Measurements from ENCODE around the gene SLC25A19. TPM values are rescaled to one million over a fixed set of nuclear protein-coding genes. Genes with fewer than 3 reads are reported as not detected.

SLC25A19 gene
- total and polyA plus RNA-seq, 2 of the 8 experiments (the other 6 are each of a cell fraction or from before 2014, with no cell fraction given), result 28.6 to 32.6 TPM

DNA sequence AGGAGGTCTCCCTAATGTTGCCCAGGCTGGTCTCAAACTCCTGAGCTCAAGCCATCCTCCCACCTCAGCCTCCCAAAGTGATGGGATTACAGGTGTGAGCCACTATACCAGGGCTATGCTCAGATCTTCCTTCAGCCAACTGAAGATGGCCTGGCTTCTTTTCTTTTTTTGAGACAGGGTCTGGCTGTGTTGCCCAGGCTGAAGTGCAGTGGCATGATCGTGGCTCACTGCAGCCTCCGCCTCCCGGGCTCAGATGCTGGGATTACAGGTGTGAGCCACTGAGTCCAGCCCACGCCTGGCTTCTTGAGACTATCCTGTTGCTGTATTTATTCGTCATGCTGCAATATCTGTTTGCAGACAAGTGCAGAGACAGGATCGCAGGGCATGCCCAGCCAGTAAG, 4.1 kb downstream of the SLC25A19 start:
- Histone ChIP-seq H3K79me1 (ENCODE audit: low read depth, low read length) (no peaks in the 10 kb centered on the region; the same call in none of the 2 replicates), H2BK120ac (replicated peaks; ENCODE audit: low read depth, low read length) (no peak overlapping the region), H4K8ac (ENCODE audit: extremely low read depth, insufficient read depth, low read length) (no peak overlapping the region), H2AK5ac (ENCODE audit: low read depth, low read length) (no peak overlapping the region), H3K27ac (ENCODE audit: low read depth, low read length) (no peak overlapping the region), H3K23ac (ENCODE audit: insufficient read length) (no peak overlapping the region), H4K20me1 (replicated peaks in 1 of 2; ENCODE audit: control insufficient read depth in 1 of 2, insufficient read depth in 2 of 2, low read length in 2 of 2) (peaks cover 0 to 3% of the 10 kb centered on the region in 2 experiments), H3K9me3 (ENCODE audit: insufficient read depth in 2 of 2, low read depth in 1 of 2, low read length in 1 of 2) (no peaks in the 10 kb centered on the region), H3K4me2 (ENCODE audit: insufficient read depth in 1 of 2, low read depth in 2 of 2, low read length in 2 of 2) (no peak overlapping the region), H4K91ac (replicated peaks; ENCODE audit: insufficient read length, low read length) (no peak overlapping the region), H3K4ac (replicated peaks; ENCODE audit: insufficient read length, low read depth, low read length) (no peak overlapping the region), H2BK5ac (ENCODE audit: low read depth, low read length) (no peak overlapping the region), H2BK20ac (ENCODE audit: low read length) (no peak overlapping the region), H3K4me3 (ENCODE audit: extremely low read depth in 1 of 4, insufficient read depth in 2 of 4, low read depth in 3 of 4, low read length in 4 of 4) (no peak overlapping the region), H3K27me3 (replicated peaks in 1 of 4; ENCODE audit: control insufficient read depth in 3 of 4, extremely low read depth in 1 of 4, insufficient read depth in 3 of 4, low read length in 3 of 4) (no peaks in the 10 kb centered on the region; a peak in 2 of 7 replicates), H2BK15ac (ENCODE audit: low read length) (no peak overlapping the region), H3K36me3 (ENCODE audit: control insufficient read depth in 2 of 4, insufficient read depth in 4 of 4, low read length in 3 of 4) (peaks cover 5 to 10% (median 9%) of the 10 kb centered on the region in 4 experiments; a peak in 5 of 8 replicates), H3K56ac (replicated peaks; ENCODE audit: insufficient read length, low read depth, low read length) (no peak overlapping the region), H3K79me2 (ENCODE audit: control insufficient read depth in 1 of 2, insufficient read depth in 2 of 2, low read length in 2 of 2) (0 out of 4 replicates have a peak, but pooled peaks cover 0 to 2% of the 10 kb centered on the region in 2 experiments), H3K18ac (ENCODE audit: extremely low read depth, low read length) (no peak overlapping the region), H3K9ac (replicated peaks in 1 of 4; ENCODE audit: extremely low read depth in 1 of 4, low read depth in 3 of 4, low read length in 3 of 4) (no peak overlapping the region), H2BK12ac (ENCODE audit: low read depth, low read length) (no peak overlapping the region), H3K4me1 (replicated peaks in 1 of 4; ENCODE audit: control insufficient read depth in 3 of 4, insufficient read depth in 4 of 4, low read length in 3 of 4) (no peaks in the 10 kb centered on the region; a peak in 3 of 7 replicates), H3K23me2 (ENCODE audit: low read depth, low read length) (peaks cover 4% of the 10 kb centered on the region; the same call in 1 of the 2 replicates), H4K5ac (ENCODE audit: insufficient read length, low read depth, low read length) (no peak overlapping the region), H2AFZ (ENCODE audit: low read length) (no peak overlapping the region), H3K14ac (ENCODE audit: insufficient read length) (no peak overlapping the region)
- CTCF ChIA-PET (ENCODE audit: partially characterized antibody), result interaction anchor here (0.7 to 3.7 kb wide), 14 partner anchors 9 to 171 kb away, joined by 3 to 30 read pairs (median 4); partner anchors contain the start of genes GGA3, MIF4GD and MRPS7
- TF ChIP-seq, protein P1, sequence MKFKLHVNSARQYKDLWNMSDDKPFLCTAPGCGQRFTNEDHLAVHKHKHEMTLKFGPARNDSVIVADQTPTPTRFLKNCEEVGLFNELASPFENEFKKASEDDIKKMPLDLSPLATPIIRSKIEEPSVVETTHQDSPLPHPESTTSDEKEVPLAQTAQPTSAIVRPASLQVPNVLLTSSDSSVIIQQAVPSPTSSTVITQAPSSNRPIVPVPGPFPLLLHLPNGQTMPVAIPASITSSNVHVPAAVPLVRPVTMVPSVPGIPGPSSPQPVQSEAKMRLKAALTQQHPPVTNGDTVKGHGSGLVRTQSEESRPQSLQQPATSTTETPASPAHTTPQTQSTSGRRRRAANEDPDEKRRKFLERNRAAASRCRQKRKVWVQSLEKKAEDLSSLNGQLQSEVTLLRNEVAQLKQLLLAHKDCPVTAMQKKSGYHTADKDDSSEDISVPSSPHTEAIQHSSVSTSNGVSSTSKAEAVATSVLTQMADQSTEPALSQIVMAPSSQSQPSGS (IDR thresholded peaks at IDR 0.05; ENCODE audit: low read length), result no peak
- TF ChIP-seq CBX8 (IDR thresholded peaks at IDR 0.05; ENCODE audit: borderline replicate concordance, low read depth, low read length) (no peak), POU5F1 (IDR thresholded peaks at IDR 0.05; ENCODE audit: low read depth, low read length) (no peak), TCF12 (IDR thresholded peaks at IDR 0.05; ENCODE audit: low read depth, low read length) (no peak), CHD2 (IDR thresholded peaks at IDR 0.05; ENCODE audit: low read length) (no peak), RAD21 (IDR thresholded peaks at IDR 0.05 in 1 of 2, conservative IDR thresholded peaks at IDR 0.05 in 1 of 2; ENCODE audit: low read depth in 2 of 2, low read length in 2 of 2) (no peak), EZH2 (IDR thresholded peaks at IDR 0.05; ENCODE audit: low read depth, low read length, severe bottlenecking) (no peak), YY1 (IDR thresholded peaks at IDR 0.05; ENCODE audit: low read depth, low read length) (no peak), KDM5A (IDR thresholded peaks at IDR 0.05; ENCODE audit: low read length) (no peak), POLR2AphosphoS5 (IDR thresholded peaks at IDR 0.05; ENCODE audit: low read depth, low read length) (no peak)
- POLR2A ChIA-PET (ENCODE audit: partially characterized antibody), result interaction anchor here (1.6 to 2.1 kb wide), 2 partner anchors 10 to 23 kb away, joined by 5 to 8 read pairs; partner anchors contain the start of genes GGA3 and MRPS7
- no peak for FAIRE-seq
- no peak for DNase-seq (ENCODE audit: low read depth in 1 of 2, low spot score in 2 of 2)
- WGBS, 2 experiments (ENCODE audit: extremely low coverage in 1 of 2, insufficient coverage in 1 of 2, insufficient read length in 1 of 2, insufficient replicate concordance in 2 of 2, low coverage in 1 of 2, low lambda C conversion rate in 2 of 2, missing lambda C conversion rate in 1 of 2), result 79% methylated on average over 6 of the region's 6 CpGs; no CpG with 5 or more reads in 1 of the 2 experiments
